Upper lobe of left lung (tissue), 6 donors: ENCODE measurements around the gene USP26. TPM values are rescaled to one million over a fixed set of nuclear protein-coding genes. Genes with fewer than 3 reads are reported as not detected.

Experiments used
- ATAC-seq, 2 donors: fragments of 200-7000 bp; cut with Tn5 transposase; one replicate each; pipeline ENCODE4 v1.9.1; 2022; ENCODE audit warnings: mild to moderate bottlenecking in 2 of 2, moderate library complexity in 2 of 2; ENCODE audit not compliant: low FRiP score in 2 of 2
- DNase-seq, 2 donors: peaks; one replicate each; pipeline ENCODE4 v3.0.0-alpha.2; 2019 to 2020
- H3K27ac ChIP-seq, 4 donors: fragments of 200-600 bp; sonication (generic); one replicate each; pipeline ENCODE4 v1.5.1; 2016 to 2019
- H3K27me3 ChIP-seq, 4 donors: fragments of 200-600 bp; sonication (generic); one replicate each; pipeline ENCODE4 v1.5.1; 2017 to 2019
- H3K36me3 ChIP-seq, 4 donors: fragments of 200-600 bp; sonication (generic); one replicate each; pipeline ENCODE4 v1.5.1; 2016 to 2019
- H3K4me1 ChIP-seq, 4 donors: fragments of 200-600 bp; sonication (generic); one replicate each; pipeline ENCODE4 v1.5.1; 2018 to 2019
- H3K4me3 ChIP-seq, 4 donors: fragments of 200-600 bp; sonication (generic); one replicate each; pipeline ENCODE4 v1.5.1; 2017 to 2019; ENCODE audit warnings: mild to moderate bottlenecking in 2 of 4, moderate library complexity in 1 of 4
- H3K9me3 ChIP-seq, 4 donors: fragments of 200-600 bp; sonication (generic); one replicate each; pipeline ENCODE4 v1.5.1; 2018 to 2019
- CTCF ChIP-seq, 6 experiments: fragments of 450-650 bp in 4 of 6; fragments of 200-600 bp in 2 of 6; sonication (generic) in 2 of 6; IDR thresholded peaks; one replicate each; pipeline ENCODE4 v1.5.1; 2016 to 2019; ENCODE audit warnings: antibody characterized with exemption in 6 of 6
- EP300 ChIP-seq, 4 donors: sonication (generic); formaldehyde crosslinking; IDR thresholded peaks; one replicate each; pipeline ENCODE4 v1.5.1; 2017; ENCODE audit warnings: antibody characterized with exemption in 4 of 4, control low read depth in 2 of 4
- POLR2A ChIP-seq, 4 donors: fragments of 450-650 bp; IDR thresholded peaks; one replicate each; pipeline ENCODE4 v1.5.1; 2016 to 2017; ENCODE audit warnings: antibody characterized with exemption in 4 of 4, mild to moderate bottlenecking in 2 of 4
- POLR2AphosphoS5 ChIP-seq, 2 donors: sonication (generic); formaldehyde crosslinking; IDR thresholded peaks; one replicate each; pipeline ENCODE4 v1.5.1; 2017; ENCODE audit warnings: antibody characterized with exemption in 2 of 2
- WGBS, 2 donors: methylation state at CpG; one replicate each; pipeline ENCODE4 v1.1.5; 2017 to 2018; 5-methylcytosine and 5-hydroxymethylcytosine counted together
- total RNA-seq, 6 donors: library from RNA; depleted of rRNA in 4 of 6; stranded (reverse); fragments of >200 nt in 4 of 6; gene quantifications; one replicate each; pipeline versions ENCODE4 v1.1.0 to v1.2.1, GENCODE V29; 2016 to 2021
- donor health status: DM: no; HTN: no; CAD: no; lungs with moderate emphysema.
- donor health status: DM: no; HTN: yes; CAD: no; lungs with severe emphysema.

USP26 gene
- total RNA-seq, 6 donors from 2014 or later, result not detected

DNA sequence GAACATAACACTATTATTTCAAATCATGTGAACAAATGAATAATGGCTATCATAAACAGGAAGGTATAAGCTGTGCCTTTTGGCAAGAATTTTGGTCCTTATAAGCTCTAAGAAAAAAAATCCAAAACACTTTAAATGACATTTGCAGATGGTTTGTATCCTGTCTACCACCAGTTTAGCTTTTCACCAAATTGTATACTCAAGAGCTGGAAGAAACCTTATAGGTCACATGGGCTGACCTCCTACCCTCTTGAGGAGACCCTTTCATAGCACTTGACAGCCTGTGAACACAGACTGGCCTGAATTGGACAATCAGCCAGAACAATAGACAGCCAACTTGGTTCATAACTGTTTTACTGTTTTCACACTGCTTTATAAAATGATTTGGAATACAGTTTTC, 24.3 kb downstream of the USP26 start:
- H3K36me3 ChIP-seq, result no peaks in the 10 kb centered on the region
- DNase-seq (no peak), ATAC-seq (no peak)
- no peaks in the 10 kb centered on the region for H3K9me3 ChIP-seq
- no peak overlapping the region for H3K27ac ChIP-seq
- H3K27me3 ChIP-seq, result no peaks in the 10 kb centered on the region
- H3K4me3 ChIP-seq, result no peak overlapping the region
- no peaks in the 10 kb centered on the region for H3K4me1 ChIP-seq
- TF ChIP-seq CTCF (IDR thresholded peaks at IDR 0.05), result no peak
- TF ChIP-seq POLR2A (IDR thresholded peaks at IDR 0.05), result no peak
- TF ChIP-seq EP300 (IDR thresholded peaks at IDR 0.05), result no peak
- no peak for TF ChIP-seq POLR2AphosphoS5 (IDR thresholded peaks at IDR 0.05)

DNA sequence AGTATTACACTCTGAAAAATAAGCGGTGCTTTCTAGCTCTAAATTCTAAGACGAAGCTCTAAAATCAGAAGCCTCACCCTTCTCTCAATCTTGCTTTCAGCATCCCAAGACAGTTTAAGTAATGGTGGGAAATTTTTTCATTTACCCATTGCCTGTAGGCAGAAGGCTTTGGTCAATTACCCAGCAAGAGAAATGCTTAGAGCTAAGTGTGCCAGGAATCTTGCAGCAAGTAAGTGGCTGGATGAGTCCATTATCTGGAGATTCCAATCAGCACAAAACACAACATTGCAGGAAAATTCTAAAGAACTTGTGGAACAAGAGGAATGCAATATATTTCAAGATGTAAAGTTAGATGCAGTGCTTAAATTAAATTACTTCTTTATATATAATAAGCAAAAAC, 28.4 kb downstream of the USP26 start:
- TF ChIP-seq EP300 (IDR thresholded peaks at IDR 0.05) (no peak), POLR2AphosphoS5 (IDR thresholded peaks at IDR 0.05) (no peak), POLR2A (IDR thresholded peaks at IDR 0.05) (no peak), CTCF (IDR thresholded peaks at IDR 0.05) (no peak)
- Histone ChIP-seq H3K36me3 (no peaks in the 10 kb centered on the region), H3K27ac (no peak overlapping the region), H3K4me3 (no peak overlapping the region), H3K9me3 (no peaks in the 10 kb centered on the region), H3K27me3 (no peaks in the 10 kb centered on the region), H3K4me1 (no peaks in the 10 kb centered on the region)
- ATAC-seq, result no peak
- 81 to 100% methylated on average over 2 of the region's 2 CpGs for WGBS, 2 donors
- no peak for DNase-seq

GRCh38 chrX:133056341-133056740, 40.6 kb downstream of the USP26 start:
- Histone ChIP-seq H3K27me3 (no peaks in the 10 kb centered on the region), H3K9me3 (no peaks in the 10 kb centered on the region), H3K4me3 (no peak overlapping the region), H3K27ac (no peak overlapping the region), H3K36me3 (no peaks in the 10 kb centered on the region), H3K4me1 (no peaks in the 10 kb centered on the region)
- DNase-seq (no peak), ATAC-seq (no peak)
- 74 to 80% methylated on average over 1 of the region's 1 CpG for WGBS, 2 donors
- TF ChIP-seq POLR2A (IDR thresholded peaks at IDR 0.05), result no peak
- TF ChIP-seq EP300 (IDR thresholded peaks at IDR 0.05), result no peak
- no peak for TF ChIP-seq CTCF (IDR thresholded peaks at IDR 0.05)
- TF ChIP-seq POLR2AphosphoS5 (IDR thresholded peaks at IDR 0.05), result no peak

- H3K9me3 ChIP-seq, result no peaks in the 10 kb centered on the region
- H3K27ac ChIP-seq, result no peak overlapping the region
- H3K36me3 ChIP-seq, result no peaks in the 10 kb centered on the region
- no peak for DNase-seq
- H3K4me3 ChIP-seq, result no peak overlapping the region
- no peak for ATAC-seq
- TF ChIP-seq POLR2A (IDR thresholded peaks at IDR 0.05) (no peak), POLR2AphosphoS5 (IDR thresholded peaks at IDR 0.05) (no peak), EP300 (IDR thresholded peaks at IDR 0.05) (no peak), CTCF (IDR thresholded peaks at IDR 0.05) (no peak)
- no peaks in the 10 kb centered on the region for H3K27me3 ChIP-seq
- H3K4me1 ChIP-seq, result no peaks in the 10 kb centered on the region
These were observed 42.0 kb downstream of the USP26 start for GRCh38 chrX:133054761-133055405.

DNA sequence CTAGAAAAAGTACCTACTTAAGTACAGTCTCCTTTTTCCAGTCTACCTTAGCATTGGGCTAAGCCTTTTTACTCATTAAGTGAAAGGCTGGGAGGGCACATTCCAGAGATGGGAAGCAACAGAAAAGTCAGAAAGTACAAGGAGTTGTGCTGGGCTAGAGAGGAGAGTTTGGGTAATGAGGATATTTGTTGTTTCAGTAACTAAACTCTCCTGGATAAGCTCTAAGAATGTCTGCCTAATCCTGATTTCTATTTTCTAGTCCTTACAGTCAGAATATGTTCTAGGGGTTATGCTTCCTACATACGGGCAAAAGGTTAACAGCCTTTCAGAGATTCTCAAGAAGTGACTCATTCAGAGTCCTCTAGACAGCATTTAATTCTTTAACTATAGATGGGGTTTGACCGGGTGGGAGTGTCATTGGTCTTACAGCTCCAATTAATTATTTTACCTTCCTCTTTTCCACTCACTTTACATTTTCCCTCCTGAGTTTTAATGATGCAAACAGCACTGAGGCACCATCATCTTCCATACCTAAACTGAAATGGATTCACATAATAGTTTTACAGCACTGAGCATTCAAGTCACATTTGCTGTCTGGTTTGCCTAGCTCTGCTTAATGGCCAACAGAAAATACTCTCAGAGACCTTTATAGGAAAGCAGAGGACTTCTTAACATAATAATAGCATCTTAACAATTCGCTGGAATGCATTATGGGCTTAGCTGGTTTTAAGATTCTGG, 42.9 kb downstream of the USP26 start:
- no peak for TF ChIP-seq EP300 (IDR thresholded peaks at IDR 0.05)
- TF ChIP-seq CTCF (IDR thresholded peaks at IDR 0.05), result no peak
- TF ChIP-seq POLR2A (IDR thresholded peaks at IDR 0.05), result no peak
- TF ChIP-seq POLR2AphosphoS5 (IDR thresholded peaks at IDR 0.05), result no peak
- WGBS, 2 donors, result 42 to 58% methylated on average over 3 of the region's 3 CpGs
- ATAC-seq, result peak in 1 of 2 donors; percentile 63

More for the DNA sequence above, 42.9 kb downstream of the USP26 start:
- Histone ChIP-seq H3K27me3 (no peaks in the 10 kb centered on the region), H3K27ac (no peak overlapping the region), H3K9me3 (no peaks in the 10 kb centered on the region), H3K4me3 (no peak overlapping the region), H3K36me3 (no peaks in the 10 kb centered on the region), H3K4me1 (no peaks in the 10 kb centered on the region)
- no peak for DNase-seq
